Trophoblast cell (in vitro differentiated cells and primary cell): ENCODE data around the gene ATOSA.

Experiments
- DNase-seq, 2 donors: peaks; one replicate each; pipeline ENCODE4 v3.0.0-alpha.2; 2016
- H2AFZ ChIP-seq: 2 replicates; pipeline ENCODE4 v1.6.1; 2013; ENCODE audit warnings: low read length, moderate library complexity, mild to moderate bottlenecking; ENCODE audit not compliant: insufficient read depth, poor library complexity
- H2AK5ac ChIP-seq: 2 replicates; pipeline ENCODE4 v1.6.1; 2013; ENCODE audit warnings: mild to moderate bottlenecking, low read length
- H2BK120ac ChIP-seq: 2 replicates; pipeline ENCODE4 v1.6.1; 2013; ENCODE audit warnings: low read length, mild to moderate bottlenecking, moderate library complexity; ENCODE audit not compliant: insufficient read depth, poor library complexity
- H2BK12ac ChIP-seq: 2 replicates; pipeline ENCODE4 v1.6.1; 2013; ENCODE audit warnings: mild to moderate bottlenecking, low read length, moderate library complexity
- H2BK5ac ChIP-seq: 2 replicates; pipeline ENCODE4 v1.6.1; 2013; ENCODE audit warnings: low read length, low read depth, moderate library complexity, mild to moderate bottlenecking; ENCODE audit not compliant: poor library complexity
- H3K14ac ChIP-seq: 2 replicates; pipeline ENCODE4 v1.6.1; 2013; ENCODE audit warnings: mild to moderate bottlenecking, low read length
- H3K18ac ChIP-seq: 2 replicates; pipeline ENCODE4 v1.6.1; 2013; ENCODE audit warnings: mild to moderate bottlenecking, low read length
- H3K23ac ChIP-seq: 2 replicates; pipeline ENCODE4 v1.6.1; 2013; ENCODE audit warnings: low read length
- H3K27ac ChIP-seq: 2 replicates; pipeline ENCODE4 v1.5.1; 2013; ENCODE audit warnings: low read depth, mild to moderate bottlenecking, inconsistent platforms, low read length, moderate library complexity
- H3K27me3 ChIP-seq: 2 replicates; pipeline ENCODE4 v1.6.1; 2013; ENCODE audit warnings: inconsistent platforms, mild to moderate bottlenecking, low read length, moderate library complexity; ENCODE audit not compliant: insufficient read depth
- H3K36me3 ChIP-seq, 2 experiments: 1 replicate in 1 of 2; 2 replicates in 1 of 2; pipeline ENCODE4 v1.6.1; 2013; ENCODE audit warnings: low read length in 2 of 2, mild to moderate bottlenecking in 2 of 2, moderate library complexity in 1 of 2; ENCODE audit not compliant: insufficient read depth in 2 of 2, control insufficient read depth in 1 of 2
- H3K4ac ChIP-seq: 2 replicates; pipeline ENCODE4 v1.6.1; 2013; ENCODE audit warnings: low read depth, mild to moderate bottlenecking, low read length, moderate library complexity
- H3K4me1 ChIP-seq, 2 experiments: 1 replicate in 1 of 2; 2 replicates in 1 of 2; pipeline ENCODE4 v1.6.1; 2013; ENCODE audit warnings: low read length in 2 of 2, mild to moderate bottlenecking in 2 of 2, moderate library complexity in 1 of 2; ENCODE audit not compliant: insufficient read depth in 2 of 2, control insufficient read depth in 1 of 2
- H3K4me2 ChIP-seq: 2 replicates; pipeline ENCODE4 v1.6.1; 2013; ENCODE audit warnings: inconsistent platforms, mild to moderate bottlenecking, low read length, moderate library complexity
- H3K4me3 ChIP-seq: 2 replicates; pipeline ENCODE4 v1.5.1; 2013; ENCODE audit warnings: mild to moderate bottlenecking, low read depth, low read length, inconsistent platforms
- H3K79me1 ChIP-seq: one replicate; pipeline ENCODE4 v1.6.1; 2013; ENCODE audit warnings: low read length
- H3K79me2 ChIP-seq: 2 replicates; pipeline ENCODE4 v1.6.1; 2013; ENCODE audit warnings: low read length, mild to moderate bottlenecking; ENCODE audit not compliant: control insufficient read depth, insufficient read depth, poor library complexity
- H3K9ac ChIP-seq: 2 replicates; pipeline ENCODE4 v1.6.1; 2013; ENCODE audit warnings: mild to moderate bottlenecking, low read length
- H3K9me3 ChIP-seq: 2 replicates; pipeline ENCODE4 v1.6.1; 2013; ENCODE audit warnings: low read depth, mild to moderate bottlenecking, control low read depth, inconsistent platforms, low read length; ENCODE audit not compliant: insufficient read depth
- H4K12ac ChIP-seq: 2 replicates; pipeline ENCODE4 v1.6.1; 2013; ENCODE audit warnings: low read depth, mild to moderate bottlenecking, low read length, moderate library complexity
- H4K8ac ChIP-seq: 2 replicates; pipeline ENCODE4 v1.6.1; 2013; ENCODE audit warnings: low read depth, mild to moderate bottlenecking, low read length, moderate library complexity
- H4K91ac ChIP-seq: one replicate; pipeline ENCODE4 v1.6.1; 2013; ENCODE audit warnings: low read depth, mild to moderate bottlenecking, low read length, moderate library complexity
- WGBS: extraction: QIAGEN DNeasy Blood & Tissue Kit; methylation state at CpG from one replicate; pipeline ENCODE4 v1.1.7; 2013; ENCODE audit warnings: missing lambda C conversion rate; ENCODE audit not compliant: insufficient read length, insufficient coverage; ENCODE audit errors: extremely low coverage; 5-methylcytosine and 5-hydroxymethylcytosine counted together

ATOSA gene

DNA sequence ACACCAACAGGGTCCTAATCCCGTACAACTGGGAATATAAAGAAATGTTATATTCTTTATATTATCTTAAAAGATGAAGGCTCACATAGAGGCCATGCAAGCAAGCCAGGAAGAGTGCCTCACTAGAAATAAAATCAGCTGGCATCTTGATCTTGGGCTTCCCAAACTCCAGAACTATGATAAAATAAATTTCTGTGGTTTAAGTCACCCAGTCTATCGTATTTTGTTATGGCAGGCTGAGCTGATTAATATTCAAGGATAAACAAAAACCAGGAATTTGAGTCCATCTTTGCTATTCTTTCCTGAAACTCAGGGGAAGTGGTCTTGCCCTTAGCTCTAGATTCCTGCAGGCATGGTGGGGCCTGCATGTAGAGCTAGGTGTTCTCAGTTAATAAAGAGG is 42.7 kb downstream of the ATOSA start:
- H3K79me1 ChIP-seq, result no peaks in the 10 kb centered on the region
- H3K4me3 ChIP-seq, result no peak overlapping the region
- no CpG with 5 or more reads among the region's 2 CpGs for WGBS
- no peak overlapping the region for H4K91ac ChIP-seq
- H3K18ac ChIP-seq, result no peak overlapping the region
- H2BK120ac ChIP-seq, result no peak overlapping the region
- no peaks in the 10 kb centered on the region for H3K27me3 ChIP-seq
- H2AFZ ChIP-seq, result no peak overlapping the region
- no peak overlapping the region for H3K23ac ChIP-seq
- no peak overlapping the region for H3K9ac ChIP-seq
- no peak for DNase-seq
- no peaks in the 10 kb centered on the region for H3K79me2 ChIP-seq
- no peak overlapping the region for H2AK5ac ChIP-seq
- no peaks in the 10 kb centered on the region for H3K9me3 ChIP-seq
- H2BK12ac ChIP-seq, result no peak overlapping the region
- no peak overlapping the region for H3K14ac ChIP-seq
- H3K4me2 ChIP-seq, result no peak overlapping the region
- H3K27ac ChIP-seq, result no peak overlapping the region
- H4K8ac ChIP-seq, result no peak overlapping the region
- no peaks in the 10 kb centered on the region for H3K4me1 ChIP-seq
- no peak overlapping the region for H3K4ac ChIP-seq
- H4K12ac ChIP-seq, result no peak overlapping the region
- H3K36me3 ChIP-seq, result peaks cover 2% of the 10 kb centered on the region in 2 experiments
- no peak overlapping the region for H2BK5ac ChIP-seq

DNA sequence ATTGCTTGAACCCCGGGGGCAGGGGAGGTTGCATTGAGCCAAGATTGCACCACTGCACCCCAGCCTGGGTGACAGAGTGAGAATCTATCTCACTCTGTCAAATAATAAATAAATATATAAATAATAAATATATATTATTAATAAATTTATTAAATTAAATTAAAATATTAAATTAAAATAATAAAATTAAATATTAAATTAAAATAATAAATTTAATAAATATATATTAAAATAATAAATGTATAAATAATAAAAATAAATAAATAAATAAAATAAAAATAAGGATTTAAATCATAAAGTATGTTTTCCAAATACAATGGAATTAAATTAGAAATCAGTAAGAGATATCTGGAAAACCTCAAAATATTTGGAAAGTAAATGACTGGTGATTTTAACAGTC is 43.3 kb downstream of the ATOSA start:
- Histone ChIP-seq H3K9ac (no peak overlapping the region), H3K79me2 (no peaks in the 10 kb centered on the region), H3K36me3 (peaks cover 2% of the 10 kb centered on the region in 2 experiments), H3K27ac (no peak overlapping the region), H3K79me1 (no peaks in the 10 kb centered on the region), H2AK5ac (no peak overlapping the region), H3K4me3 (no peak overlapping the region), H3K4me1 (no peaks in the 10 kb centered on the region), H4K91ac (no peak overlapping the region), H4K8ac (no peak overlapping the region), H2BK5ac (no peak overlapping the region), H3K14ac (no peak overlapping the region), H2BK120ac (no peak overlapping the region), H3K4ac (no peak overlapping the region), H2BK12ac (no peak overlapping the region), H4K12ac (no peak overlapping the region), H3K23ac (no peak overlapping the region), H3K9me3 (no peaks in the 10 kb centered on the region), H3K18ac (no peak overlapping the region), H3K27me3 (no peaks in the 10 kb centered on the region), H3K4me2 (no peak overlapping the region), H2AFZ (no peak overlapping the region)
- no CpG with 5 or more reads among the region's 1 CpG for whole genome bisulfite sequencing
- no peak for DNase-seq
